HepG2 (cell line): ENCODE results near the gene HOXB5.

Experiments used
- NFYB ChIP-seq: sonication (generic); formaldehyde crosslinking; IDR thresholded peaks from 2 replicates; pipeline ENCODE4 v1.4.0; 2020; ENCODE audit warnings: missing genetic modification reagents
- TF ChIP-seq, protein P1 (sequence below): sonication (generic); formaldehyde crosslinking; IDR thresholded peaks from 2 replicates; pipeline ENCODE4 v1.5.0; 2020; ENCODE audit warnings: mild to moderate bottlenecking, missing genetic modification reagents, moderate library complexity

DNA sequence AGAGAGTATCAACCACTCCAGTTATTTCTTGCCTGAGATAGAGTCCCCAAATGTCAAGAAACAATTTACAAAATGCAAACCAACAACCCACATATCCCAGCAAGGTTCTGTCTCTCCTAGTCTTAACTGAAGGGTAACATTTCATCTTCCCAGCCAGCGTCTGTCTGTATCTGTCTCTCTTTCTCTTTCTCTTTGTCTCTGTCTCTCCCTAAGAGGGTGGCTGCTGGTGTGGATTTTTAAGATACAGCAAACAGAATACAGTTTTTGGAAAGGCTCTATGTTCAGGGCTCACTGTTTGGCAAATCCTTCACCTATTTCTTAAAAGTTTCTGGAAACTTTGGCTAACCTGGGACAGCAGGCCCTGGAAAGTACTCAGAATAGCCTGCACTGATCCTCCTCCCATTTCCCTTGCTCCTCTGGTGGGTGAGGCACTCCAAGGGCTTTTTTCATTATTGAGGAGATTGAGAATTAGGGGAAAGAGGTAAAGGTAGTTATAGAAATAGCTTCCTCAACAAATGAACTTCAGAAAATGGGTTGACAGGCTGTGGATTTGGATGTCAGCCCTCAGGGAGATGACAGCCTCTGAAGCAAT lies 21.7 kb downstream of the HOXB5 start:
- TF ChIP-seq, protein P1, sequence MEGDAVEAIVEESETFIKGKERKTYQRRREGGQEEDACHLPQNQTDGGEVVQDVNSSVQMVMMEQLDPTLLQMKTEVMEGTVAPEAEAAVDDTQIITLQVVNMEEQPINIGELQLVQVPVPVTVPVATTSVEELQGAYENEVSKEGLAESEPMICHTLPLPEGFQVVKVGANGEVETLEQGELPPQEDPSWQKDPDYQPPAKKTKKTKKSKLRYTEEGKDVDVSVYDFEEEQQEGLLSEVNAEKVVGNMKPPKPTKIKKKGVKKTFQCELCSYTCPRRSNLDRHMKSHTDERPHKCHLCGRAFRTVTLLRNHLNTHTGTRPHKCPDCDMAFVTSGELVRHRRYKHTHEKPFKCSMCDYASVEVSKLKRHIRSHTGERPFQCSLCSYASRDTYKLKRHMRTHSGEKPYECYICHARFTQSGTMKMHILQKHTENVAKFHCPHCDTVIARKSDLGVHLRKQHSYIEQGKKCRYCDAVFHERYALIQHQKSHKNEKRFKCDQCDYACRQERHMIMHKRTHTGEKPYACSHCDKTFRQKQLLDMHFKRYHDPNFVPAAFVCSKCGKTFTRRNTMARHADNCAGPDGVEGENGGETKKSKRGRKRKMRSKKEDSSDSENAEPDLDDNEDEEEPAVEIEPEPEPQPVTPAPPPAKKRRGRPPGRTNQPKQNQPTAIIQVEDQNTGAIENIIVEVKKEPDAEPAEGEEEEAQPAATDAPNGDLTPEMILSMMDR (CRISPR knock-in tag): no peak
- no peak for TF ChIP-seq NFYB (CRISPR knock-in tag)
